Prostate gland (tissue), 2 donors: ENCODE data around the gene GPS1. TPM values are rescaled to one million over a fixed set of nuclear protein-coding genes. Genes with fewer than 3 reads are reported as not detected.

Source experiments
- DNase-seq: peaks from one replicate; pipeline ENCODE4 v3.0.0-alpha.2; 2019; ENCODE audit warnings: low spot score
- H3K27ac ChIP-seq, 2 donors: fragments of 200-600 bp; sonication (generic); 2 replicates each; pipeline ENCODE4 v1.5.1; 2017 to 2019
- H3K27me3 ChIP-seq: fragments of 200-600 bp; sonication (generic); replicated peaks from 2 replicates; pipeline ENCODE4 v1.5.1; 2019; ENCODE audit not compliant: insufficient read depth
- H3K36me3 ChIP-seq, 2 donors: fragments of 200-600 bp; sonication (generic); 1 replicate in 1 of 2; 2 replicates in 1 of 2; pipeline versions ENCODE4 v1.5.1 to v1.8.1; 2017 to 2019
- H3K4me1 ChIP-seq: fragments of 200-600 bp; sonication (generic); replicated peaks from 2 replicates; pipeline ENCODE4 v1.5.1; 2019
- H3K4me3 ChIP-seq, 2 donors: fragments of 200-600 bp; sonication (generic); 2 replicates each; pipeline ENCODE4 v1.5.1; 2017 to 2019
- H3K9me3 ChIP-seq: fragments of 200-600 bp; sonication (generic); 2 replicates; pipeline ENCODE4 v1.5.1; 2017
- CTCF ChIP-seq, 4 experiments: fragments of 200-600 bp in 2 of 4; fragments of 450-650 bp in 2 of 4; sonication (generic) in 2 of 4; IDR thresholded peaks; 1 replicate in 3 of 4; 2 replicates in 1 of 4; pipeline ENCODE4 v1.5.1; 2016 to 2019; ENCODE audit warnings: antibody characterized with exemption in 4 of 4, mild to moderate bottlenecking in 2 of 4, moderate library complexity in 2 of 4
- POLR2A ChIP-seq: fragments of 450-650 bp; IDR thresholded peaks from one replicate; pipeline ENCODE4 v1.6.1; 2016; ENCODE audit warnings: antibody characterized with exemption, mild to moderate bottlenecking
- POLR2AphosphoS5 ChIP-seq: sonication (generic); formaldehyde crosslinking; IDR thresholded peaks from one replicate; pipeline ENCODE4 v1.6.1; 2017; ENCODE audit warnings: antibody characterized with exemption
- WGBS: methylation state at CpG from one replicate; pipeline ENCODE4 v1.1.5; 2018; 5-methylcytosine and 5-hydroxymethylcytosine counted together
- intact Hi-C: fragments of 100-400 bp; cut with DNase I; formaldehyde crosslinking; loops from one replicate; pipeline ENCODE4 v1.14.2; 2022
- total RNA-seq, 2 donors: library from RNA; depleted of rRNA; stranded (reverse); fragments of >200 nt; gene quantifications; one replicate each; pipeline ENCODE4 v1.1.0, GENCODE V29; 2016

Gene GPS1
- total RNA-seq, 2 donors from 2014 or later, result 163 to 182 TPM

- H3K27me3 ChIP-seq, result no peaks in the 10 kb centered on the region
- no peaks in the 10 kb centered on the region for H3K9me3 ChIP-seq
- DNase-seq, result no peak
- no peak overlapping the region for H3K27ac ChIP-seq
- H3K4me1 ChIP-seq, result no peaks in the 10 kb centered on the region
- 84% methylated on average over 13 of the region's 13 CpGs for WGBS
- H3K4me3 ChIP-seq, result no peak overlapping the region
- intact Hi-C loops, result no loop called here
- no peak for TF ChIP-seq POLR2AphosphoS5
- no peak for TF ChIP-seq POLR2A
- no peak for TF ChIP-seq CTCF (IDR thresholded peaks at IDR 0.05)
- H3K36me3 ChIP-seq, result no peaks in the 10 kb centered on the region
Observed at GRCh38 chr17:82014971-82015310, 36.8 kb upstream of the GPS1 start.

- no peaks in the 10 kb centered on the region for H3K9me3 ChIP-seq
- no peak for TF ChIP-seq POLR2A
- H3K4me1 ChIP-seq, result no peaks in the 10 kb centered on the region
- intact Hi-C loops, result no loop called here
- H3K36me3 ChIP-seq, result no peaks in the 10 kb centered on the region
- WGBS, result 82% methylated on average over 24 of the region's 24 CpGs
- no peak overlapping the region for H3K4me3 ChIP-seq
- no peaks in the 10 kb centered on the region for H3K27me3 ChIP-seq
- no peak overlapping the region for H3K27ac ChIP-seq
- DNase-seq, result no peak
Observed at GRCh38 chr17:82015311-82015971, 36.3 kb upstream of the GPS1 start.

- DNase-seq, result no peak
- Histone ChIP-seq H3K27ac (no peak overlapping the region), H3K4me3 (no peak overlapping the region), H3K27me3 (no peaks in the 10 kb centered on the region), H3K4me1 (peaks cover under 1% of the 10 kb centered on the region), H3K36me3 (no peaks in the 10 kb centered on the region), H3K9me3 (no peaks in the 10 kb centered on the region)
- TF ChIP-seq POLR2AphosphoS5, result no peak
- no peak for TF ChIP-seq POLR2A
- TF ChIP-seq CTCF (IDR thresholded peaks at IDR 0.05), result no peak
- WGBS, result 87% methylated on average over 28 of the region's 28 CpGs
- intact Hi-C loops, result no loop called here
Observed at GRCh38 chr17:82016061-82016874, 35.4 kb upstream of the GPS1 start.

- H3K4me1 ChIP-seq, result peaks cover 7% of the 10 kb centered on the region
- H3K27me3 ChIP-seq, result no peaks in the 10 kb centered on the region
- intact Hi-C loops, result no loop called here
- no peak overlapping the region for H3K27ac ChIP-seq
- WGBS, result 90% methylated on average over 19 of the region's 24 CpGs
- no peaks in the 10 kb centered on the region for H3K9me3 ChIP-seq
- TF ChIP-seq CTCF (IDR thresholded peaks at IDR 0.05) (no peak), POLR2AphosphoS5 (no peak)
- no peak for DNase-seq
- no peak overlapping the region for H3K4me3 ChIP-seq
- no peaks in the 10 kb centered on the region for H3K36me3 ChIP-seq
Observed at GRCh38 chr17:82016875-82017459, 34.7 kb upstream of the GPS1 start.

- peaks cover 11% of the 10 kb centered on the region for H3K4me1 ChIP-seq
- H3K4me3 ChIP-seq, result no peak overlapping the region
- no peak overlapping the region for H3K27ac ChIP-seq
- no peaks in the 10 kb centered on the region for H3K27me3 ChIP-seq
- DNase-seq, result no peak
- intact Hi-C loops, result no loop called here
- H3K36me3 ChIP-seq, result no peaks in the 10 kb centered on the region
- WGBS, result 84% methylated on average over 12 of the region's 13 CpGs
- no peaks in the 10 kb centered on the region for H3K9me3 ChIP-seq
- no peak for TF ChIP-seq CTCF (IDR thresholded peaks at IDR 0.05)
- TF ChIP-seq POLR2A, result no peak
- no peak for TF ChIP-seq POLR2AphosphoS5
Observed at GRCh38 chr17:82017612-82018151, 34.0 kb upstream of the GPS1 start.
